ENCODE measurements around the gene ZNF804B. TPM values are rescaled to one million over a fixed set of nuclear protein-coding genes. Genes with fewer than 3 reads are reported as not detected.

Gene ZNF804B
- total RNA-seq, 2 donors from 2014 or later: not detected

DNA sequence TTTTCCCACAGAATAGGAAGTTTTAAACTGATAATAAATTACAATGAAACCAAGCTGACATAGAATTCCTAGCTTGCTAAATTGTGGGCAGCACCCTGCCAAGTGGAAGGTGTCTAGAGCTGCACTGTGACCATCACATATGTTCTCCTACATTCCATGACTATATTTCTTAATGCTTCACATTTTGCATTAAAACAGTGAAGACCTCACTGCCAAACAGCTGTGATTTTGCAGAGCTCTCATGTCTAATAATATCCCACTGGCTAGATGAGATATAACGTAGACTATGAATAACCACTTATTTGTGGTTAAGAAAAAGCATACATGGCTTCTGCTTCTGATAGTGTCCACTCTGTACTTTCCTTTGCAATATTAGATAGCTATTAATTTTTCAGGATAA is 264.4 kb downstream of the ZNF804B start:
- Mint-ChIP-seq H3K4me1 (ENCODE audit: low read depth) (no peaks in the 10 kb centered on the region), H3K27ac (no peak overlapping the region), H3K36me3 (ENCODE audit: insufficient read depth in 2 of 2) (no peaks in the 10 kb centered on the region), H3K9me3 (peaks cover 3% of the 10 kb centered on the region in 2 donors), H3K4me3 (no peak overlapping the region), H3K27me3 (ENCODE audit: low read depth) (peaks cover 14% of the 10 kb centered on the region)
- ATAC-seq (replicated peaks in 1 of 2) (no peak), DNase-seq (no peak)

GRCh38 chr7:89027781-89028180 is 268.3 kb downstream of the ZNF804B start:
- Mint-ChIP-seq H3K36me3 (ENCODE audit: insufficient read depth in 2 of 2) (no peaks in the 10 kb centered on the region), H3K9me3 (peaks cover 0 to 3% of the 10 kb centered on the region in 2 donors), H3K27me3 (ENCODE audit: low read depth) (peaks cover 11% of the 10 kb centered on the region), H3K27ac (no peak overlapping the region), H3K4me1 (ENCODE audit: low read depth) (no peaks in the 10 kb centered on the region), H3K4me3 (no peak overlapping the region)
- ATAC-seq (replicated peaks in 1 of 2) (no peak), DNase-seq (no peak)

DNA sequence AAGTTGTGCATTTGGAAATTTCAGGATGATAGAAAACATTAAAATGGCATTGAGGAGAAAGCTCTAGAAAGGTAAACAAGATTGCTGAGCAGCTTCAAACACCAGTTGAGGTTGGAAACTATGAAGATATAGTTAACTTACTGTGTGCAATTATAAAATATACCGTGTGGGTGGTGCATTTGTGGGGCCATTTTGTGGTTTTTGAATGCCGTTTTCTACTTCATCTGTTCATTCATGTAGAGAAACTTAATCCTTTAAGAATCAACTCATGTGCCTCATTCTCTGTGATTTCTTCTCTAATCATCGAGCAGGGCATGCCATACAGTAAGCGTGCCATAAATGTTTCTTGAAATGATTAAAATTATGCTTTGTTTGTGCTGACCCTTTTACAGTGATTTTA is 268.8 kb downstream of the ZNF804B start:
- Mint-ChIP-seq H3K4me3 (no peak overlapping the region), H3K27ac (no peak overlapping the region), H3K27me3 (ENCODE audit: low read depth) (peaks cover 11% of the 10 kb centered on the region), H3K9me3 (peaks cover 0 to 3% of the 10 kb centered on the region in 2 donors), H3K36me3 (ENCODE audit: insufficient read depth in 2 of 2) (no peaks in the 10 kb centered on the region), H3K4me1 (ENCODE audit: low read depth) (no peaks in the 10 kb centered on the region)
- DNase-seq (no peak), ATAC-seq (replicated peaks in 1 of 2) (peak in 1 of 2 donors; percentile 36)

- peaks cover 0 to 3% of the 10 kb centered on the region in 2 donors for H3K9me3 Mint-ChIP-seq
Observed at GRCh38 chr7:89029864-89030263, 270.4 kb downstream of the ZNF804B start.

GRCh38 chr7:89041240-89041639 is 281.7 kb downstream of the ZNF804B start:
- no peak for ATAC-seq (replicated peaks in 1 of 2)
- peaks cover 2 to 11% of the 10 kb centered on the region in 2 donors for H3K9me3 Mint-ChIP-seq
- no peak for DNase-seq
- H3K36me3 Mint-ChIP-seq (ENCODE audit: insufficient read depth in 2 of 2): peaks cover 0 to 4% of the 10 kb centered on the region in 2 donors
- no peaks in the 10 kb centered on the region for H3K27me3 Mint-ChIP-seq (ENCODE audit: low read depth)
- no peak overlapping the region for H3K27ac Mint-ChIP-seq
- H3K4me3 Mint-ChIP-seq: no peak overlapping the region
- no peaks in the 10 kb centered on the region for H3K4me1 Mint-ChIP-seq (ENCODE audit: low read depth)

More at GRCh38 chr7:89029864-89030263, 270.4 kb downstream of the ZNF804B start:
- ATAC-seq (replicated peaks in 1 of 2): no peak
- no peak overlapping the region for H3K27ac Mint-ChIP-seq
- no peaks in the 10 kb centered on the region for H3K4me1 Mint-ChIP-seq (ENCODE audit: low read depth)
- H3K4me3 Mint-ChIP-seq: no peak overlapping the region
- no peak for DNase-seq
- no peaks in the 10 kb centered on the region for H3K36me3 Mint-ChIP-seq (ENCODE audit: insufficient read depth in 2 of 2)
- peaks cover 11% of the 10 kb centered on the region for H3K27me3 Mint-ChIP-seq (ENCODE audit: low read depth)

GRCh38 chr7:89042940-89043339 is 283.4 kb downstream of the ZNF804B start:
- H3K9me3 Mint-ChIP-seq: peaks cover 2 to 11% of the 10 kb centered on the region in 2 donors
- no peak for ATAC-seq (replicated peaks in 1 of 2)
- H3K27me3 Mint-ChIP-seq (ENCODE audit: low read depth): no peaks in the 10 kb centered on the region
- DNase-seq: no peak
- H3K4me3 Mint-ChIP-seq: no peak overlapping the region
- no peak overlapping the region for H3K27ac Mint-ChIP-seq
- no peaks in the 10 kb centered on the region for H3K4me1 Mint-ChIP-seq (ENCODE audit: low read depth)
- H3K36me3 Mint-ChIP-seq (ENCODE audit: insufficient read depth in 2 of 2): peaks cover 0 to 4% of the 10 kb centered on the region in 2 donors

GRCh38 chr7:89049043-89049442 is 289.5 kb downstream of the ZNF804B start:
- Mint-ChIP-seq H3K9me3 (no peaks in the 10 kb centered on the region), H3K27me3 (ENCODE audit: low read depth) (peaks cover 7% of the 10 kb centered on the region), H3K27ac (no peak overlapping the region), H3K36me3 (ENCODE audit: insufficient read depth in 2 of 2) (no peaks in the 10 kb centered on the region), H3K4me3 (no peak overlapping the region), H3K4me1 (ENCODE audit: low read depth) (no peaks in the 10 kb centered on the region)
- DNase-seq: no peak
- ATAC-seq (replicated peaks in 1 of 2): no peak

GRCh38 chr7:89053130-89053529 is 293.6 kb downstream of the ZNF804B start:
- Mint-ChIP-seq H3K9me3 (peaks cover 0 to 5% of the 10 kb centered on the region in 2 donors), H3K4me3 (no peak overlapping the region), H3K4me1 (ENCODE audit: low read depth) (no peaks in the 10 kb centered on the region), H3K27me3 (ENCODE audit: low read depth) (peaks cover 7% of the 10 kb centered on the region), H3K36me3 (ENCODE audit: insufficient read depth in 2 of 2) (no peaks in the 10 kb centered on the region), H3K27ac (no peak overlapping the region)
- ATAC-seq (replicated peaks in 1 of 2) (no peak), DNase-seq (no peak)

GRCh38 chr7:89054361-89054760 is 294.9 kb downstream of the ZNF804B start:
- ATAC-seq (replicated peaks in 1 of 2) (no peak), DNase-seq (no peak)
- H3K9me3 Mint-ChIP-seq: peaks cover 0 to 5% of the 10 kb centered on the region in 2 donors
- H3K4me3 Mint-ChIP-seq: no peak overlapping the region
- no peak overlapping the region for H3K27ac Mint-ChIP-seq
- peaks cover 7% of the 10 kb centered on the region for H3K27me3 Mint-ChIP-seq (ENCODE audit: low read depth)
- H3K36me3 Mint-ChIP-seq (ENCODE audit: insufficient read depth in 2 of 2): no peaks in the 10 kb centered on the region
- H3K4me1 Mint-ChIP-seq (ENCODE audit: low read depth): no peaks in the 10 kb centered on the region

GRCh38 chr7:89060234-89060633 is 300.7 kb downstream of the ZNF804B start:
- Mint-ChIP-seq H3K27me3 (ENCODE audit: low read depth) (no peaks in the 10 kb centered on the region), H3K36me3 (ENCODE audit: insufficient read depth in 2 of 2) (no peaks in the 10 kb centered on the region)

DNA sequence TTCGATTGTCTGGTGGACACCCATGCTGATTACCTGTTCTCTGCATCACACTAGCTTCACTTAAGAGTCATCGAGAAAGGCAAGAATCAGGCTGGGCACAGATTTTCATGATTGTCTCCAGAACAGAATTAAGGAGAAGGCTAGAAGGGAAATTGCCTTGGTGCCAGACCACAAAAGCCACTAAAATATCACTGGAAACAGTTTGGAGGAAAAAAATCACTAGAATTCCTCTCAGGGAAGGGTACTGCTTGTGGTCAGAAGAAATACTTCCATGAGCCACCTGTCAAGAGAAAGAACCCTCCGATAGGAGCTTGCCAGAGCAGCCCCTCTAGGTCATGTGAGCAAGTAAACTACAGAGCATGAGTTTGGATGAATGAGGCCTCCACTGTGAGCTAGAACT is 305.3 kb downstream of the ZNF804B start:
- Mint-ChIP-seq H3K4me1 (ENCODE audit: low read depth) (no peaks in the 10 kb centered on the region), H3K27ac (no peak overlapping the region), H3K27me3 (ENCODE audit: low read depth) (no peaks in the 10 kb centered on the region), H3K36me3 (ENCODE audit: insufficient read depth in 2 of 2) (no peaks in the 10 kb centered on the region), H3K9me3 (no peaks in the 10 kb centered on the region), H3K4me3 (no peak overlapping the region)
- ATAC-seq (replicated peaks in 1 of 2) (no peak), DNase-seq (no peak)

More at GRCh38 chr7:89060234-89060633, 300.7 kb downstream of the ZNF804B start:
- Mint-ChIP-seq H3K4me1 (ENCODE audit: low read depth) (no peaks in the 10 kb centered on the region), H3K27ac (no peak overlapping the region), H3K9me3 (peaks cover 0 to 3% of the 10 kb centered on the region in 2 donors), H3K4me3 (no peak overlapping the region)
- ATAC-seq (replicated peaks in 1 of 2) (no peak), DNase-seq (no peak)

DNA sequence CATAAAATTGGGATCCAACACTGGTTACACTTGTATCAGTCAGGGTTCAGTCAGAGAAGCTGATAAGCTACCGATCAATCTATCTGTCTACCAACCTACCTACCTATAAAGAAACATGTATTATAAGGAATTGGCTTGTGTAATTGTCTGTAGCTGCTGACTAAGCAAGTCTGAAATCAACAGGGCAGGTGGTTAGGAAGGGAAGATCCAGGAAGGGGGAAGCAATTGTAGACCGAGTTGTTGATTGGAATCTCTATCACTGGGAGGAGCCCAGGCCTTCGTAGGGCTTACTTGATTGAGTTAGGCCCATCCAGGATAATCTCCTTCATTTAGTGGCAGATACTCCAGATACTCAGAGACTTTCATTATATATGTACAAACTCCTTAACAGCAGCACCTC is 307.5 kb downstream of the ZNF804B start:
- Mint-ChIP-seq H3K4me1 (ENCODE audit: low read depth) (no peaks in the 10 kb centered on the region), H3K27me3 (ENCODE audit: low read depth) (no peaks in the 10 kb centered on the region), H3K9me3 (no peaks in the 10 kb centered on the region), H3K36me3 (ENCODE audit: insufficient read depth in 2 of 2) (no peaks in the 10 kb centered on the region), H3K4me3 (no peak overlapping the region), H3K27ac (no peak overlapping the region)
- DNase-seq: no peak
- ATAC-seq (replicated peaks in 1 of 2): no peak

DNA sequence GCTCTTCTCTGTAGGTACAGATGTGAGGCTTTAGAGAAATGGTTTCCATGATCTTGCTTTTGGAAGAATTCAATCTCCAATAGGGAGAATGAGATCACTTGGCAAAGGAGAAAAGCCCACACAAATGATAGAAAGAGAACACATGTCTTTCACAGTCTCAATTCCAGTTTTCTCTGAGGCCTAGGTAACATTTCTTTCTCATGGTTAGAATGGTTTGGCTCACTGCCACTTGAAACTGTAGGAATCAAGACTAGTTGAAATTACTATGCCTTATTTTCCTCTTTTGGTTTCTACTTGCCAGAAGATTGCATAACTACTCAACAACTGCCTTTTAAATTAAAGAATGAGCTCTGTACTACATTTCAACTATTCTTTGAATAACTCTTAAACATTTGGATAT is 312.6 kb downstream of the ZNF804B start:
- H3K4me3 Mint-ChIP-seq: no peak overlapping the region
- no peaks in the 10 kb centered on the region for H3K36me3 Mint-ChIP-seq (ENCODE audit: insufficient read depth in 2 of 2)
- H3K27ac Mint-ChIP-seq: no peak overlapping the region
- H3K9me3 Mint-ChIP-seq: peaks cover 0 to 2% of the 10 kb centered on the region in 2 donors
- H3K4me1 Mint-ChIP-seq (ENCODE audit: low read depth): no peaks in the 10 kb centered on the region
- no peak for DNase-seq
- no peak for ATAC-seq (replicated peaks in 1 of 2)
- no peaks in the 10 kb centered on the region for H3K27me3 Mint-ChIP-seq (ENCODE audit: low read depth)

DNA sequence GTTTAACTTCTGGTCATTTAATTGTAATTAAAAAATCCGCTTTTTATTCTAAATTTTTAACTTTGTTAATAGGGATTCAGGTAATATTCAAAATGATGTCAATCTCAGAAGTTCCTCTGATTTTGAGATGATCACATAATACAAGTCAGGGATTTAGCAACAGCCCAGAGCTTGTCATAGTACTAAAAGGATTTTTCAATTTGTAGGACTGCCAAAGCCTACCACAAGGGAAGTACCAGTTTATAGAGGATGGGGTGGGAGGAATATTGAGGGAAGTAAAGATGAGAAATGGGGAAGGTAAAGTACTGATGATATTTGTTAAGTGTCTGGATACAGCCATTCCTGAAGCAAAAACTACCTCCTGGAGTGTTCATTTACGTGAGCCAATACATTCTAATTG is 314.3 kb downstream of the ZNF804B start:
- Mint-ChIP-seq H3K4me3 (no peak overlapping the region), H3K27me3 (ENCODE audit: low read depth) (no peaks in the 10 kb centered on the region), H3K9me3 (peaks cover 0 to 2% of the 10 kb centered on the region in 2 donors), H3K4me1 (ENCODE audit: low read depth) (no peaks in the 10 kb centered on the region), H3K27ac (no peak overlapping the region), H3K36me3 (ENCODE audit: insufficient read depth in 2 of 2) (no peaks in the 10 kb centered on the region)
- DNase-seq (no peak), ATAC-seq (replicated peaks in 1 of 2) (no peak)

Data from activated T-cell treated with anti-CD3 and anti-CD28 coated beads, Interleukin-2, amount 50 U/mL, for 72 hours (primary cell).